A549 (cell line): ENCODE measurements around the gene DLGAP1. TPM values are rescaled to one million over a fixed set of nuclear protein-coding genes. Genes with fewer than 3 reads are reported as not detected.
"Not testable (repeated sequence)": the region's sequence is repeated elsewhere in the genome, so short reads cannot be mapped to it uniquely, and the experiment has no call there.

ENCODE experiments used
- ATAC-seq, 2 experiments: fragments of 200-7000 bp in 1 of 2; fragments of >200 bp in 1 of 2; cut with Nextera tagmentation in 1 of 2; cut with Tn5 transposase in 1 of 2; 3 replicates each; pipeline versions ENCODE4 v1.8.0 to v1.9.1; 2018 to 2020; ENCODE audit warnings: mild to moderate bottlenecking in 1 of 2, moderate library complexity in 1 of 2
- CTCF ChIA-PET: fragments of 300-600 bp; sonication (Branson Sonifier 250); formaldehyde crosslinking; extraction: SDS; loops from one replicate; lab custom pipeline; 2021; ENCODE audit warnings: antibody characterized with exemption, inconsistent platforms; lab: Yijun Ruan, JAX
- POLR2A ChIA-PET: fragments of 350-600 bp; formaldehyde crosslinking; extraction: SDS; loops from one replicate; lab custom pipeline; 2021; ENCODE audit warnings: antibody characterized with exemption, inconsistent platforms; lab: Yijun Ruan, JAX
- DNase-seq, 2 experiments: peaks; one replicate each; pipeline versions ENCODE4 v3.0.0 to v3.0.0-alpha.2; 2011 to 2016; ENCODE audit warnings: low read depth in 1 of 2, low spot score in 1 of 2
- FAIRE-seq: peaks from 2 replicates; lab custom pipeline; 2011; peaks lifted over from hg19 to GRCh38; lab: Jason Lieb, UNC
- H3K27ac ChIP-seq, 2 experiments: fragments of >200 bp; sonication (Bioruptor Twin); formaldehyde crosslinking; 3 replicates each; pipeline ENCODE4 v1.5.1; 2016 to 2017
- H3K4me1 ChIP-seq: fragments of >200 bp; sonication (Bioruptor Twin); formaldehyde crosslinking; 3 replicates; pipeline ENCODE4 v1.6.1; 2016
- H3K4me2 ChIP-seq: fragments of >200 bp; sonication (Bioruptor Twin); formaldehyde crosslinking; 3 replicates; pipeline ENCODE4 v1.6.1; 2016
- H3K4me3 ChIP-seq: fragments of >200 bp; sonication (Bioruptor Twin); formaldehyde crosslinking; 3 replicates; pipeline ENCODE4 v1.5.1; 2016
- H3K9me3 ChIP-seq: fragments of >200 bp; sonication (Bioruptor Twin); formaldehyde crosslinking; 3 replicates; pipeline ENCODE4 v1.6.1; 2016
- CBX8 ChIP-seq: fragments of 200-600 bp; sonication (generic); IDR thresholded peaks from 2 replicates; pipeline ENCODE4 v1.6.1; 2016
- CEBPB ChIP-seq, 2 experiments: fragments of >200 bp in 1 of 2; sonication (Bioruptor Twin) in 1 of 2; formaldehyde crosslinking in 1 of 2; IDR thresholded peaks; 2 replicates each; pipeline ENCODE4 v1.6.1; 2012 to 2016
- EHF ChIP-seq: fragments of 250-450 bp; sonication (Bioruptor Pico); IDR thresholded peaks from 2 replicates; pipeline ENCODE4 v1.5.0; 2020; ENCODE audit warnings: mild to moderate bottlenecking
- EP300 ChIP-seq, 2 experiments: fragments of >200 bp; sonication (Bioruptor Twin); formaldehyde crosslinking; IDR thresholded peaks; 2 replicates in 1 of 2; 3 replicates in 1 of 2; pipeline ENCODE4 v1.6.1; 2016 to 2017
- GATA3 ChIP-seq: IDR thresholded peaks from 2 replicates; pipeline ENCODE4 v1.6.1; 2012; ENCODE audit warnings: borderline replicate concordance
- HOXB13 ChIP-seq: fragments of 250-450 bp; sonication (Bioruptor Pico); IDR thresholded peaks from 2 replicates; pipeline ENCODE4 v1.5.0; 2020; ENCODE audit warnings: low read depth, mild to moderate bottlenecking, moderate library complexity
- KDM1A ChIP-seq: fragments of 200-600 bp; sonication (generic); IDR thresholded peaks from 2 replicates; pipeline ENCODE4 v1.6.1; 2016; ENCODE audit warnings: low read depth, mild to moderate bottlenecking
- MAZ ChIP-seq: fragments of 150-350 bp; IDR thresholded peaks from 2 replicates; pipeline ENCODE4 v1.6.1; 2014; ENCODE audit warnings: antibody characterized with exemption, low read depth, low read length, borderline replicate concordance
- MYC ChIP-seq: IDR thresholded peaks from 2 replicates; pipeline ENCODE4 v1.6.1; 2012; ENCODE audit warnings: mild to moderate bottlenecking, inconsistent platforms, low read length, improper control_type of control experiment, borderline replicate concordance
- NFE2L2 ChIP-seq: fragments of 150-350 bp; conservative IDR thresholded peaks from 2 replicates; pipeline ENCODE4 v1.6.1; 2014; ENCODE audit warnings: low read length
- NR3C1 ChIP-seq: fragments of >200 bp; sonication (Bioruptor Twin); formaldehyde crosslinking; IDR thresholded peaks from 3 replicates; pipeline ENCODE4 v1.6.1; 2017
- PHF8 ChIP-seq: fragments of 200-600 bp; sonication (generic); IDR thresholded peaks from 2 replicates; pipeline ENCODE4 v1.6.1; 2016; ENCODE audit warnings: low read depth, mild to moderate bottlenecking, antibody characterized with exemption, moderate library complexity, borderline replicate concordance
- POLR2AphosphoS2 ChIP-seq: conservative IDR thresholded peaks from 2 replicates; pipeline ENCODE4 v1.6.1; 2012; ENCODE audit warnings: low read length, improper control_type of control experiment, inconsistent platforms
- RARB ChIP-seq: fragments of 250-450 bp; sonication (Bioruptor Pico); IDR thresholded peaks from 2 replicates; pipeline ENCODE4 v1.8.0; 2021; ENCODE audit warnings: mild to moderate bottlenecking, moderate library complexity
- RCOR1 ChIP-seq: fragments of 150-350 bp; IDR thresholded peaks from 2 replicates; pipeline ENCODE4 v1.6.1; 2014; ENCODE audit warnings: antibody characterized with exemption, low read length, low read depth
- TFCP2L1 ChIP-seq: fragments of 250-450 bp; sonication (Bioruptor Pico); IDR thresholded peaks from 2 replicates; pipeline ENCODE4 v1.5.0; 2021; ENCODE audit warnings: mild to moderate bottlenecking
- TP53 ChIP-seq: fragments of 250-450 bp; sonication (Bioruptor Pico); IDR thresholded peaks from 2 replicates; pipeline ENCODE4 v1.5.0; 2021; ENCODE audit warnings: mild to moderate bottlenecking, moderate library complexity
- ZFP36 ChIP-seq: fragments of 450-650 bp; IDR thresholded peaks from 2 replicates; pipeline ENCODE4 v1.6.1; 2014; ENCODE audit warnings: borderline replicate concordance; ENCODE audit not compliant: partially characterized antibody
- ZNF302 ChIP-seq: fragments of 250-450 bp; sonication (Bioruptor Pico); IDR thresholded peaks from 2 replicates; pipeline ENCODE4 v1.9.0; 2021; ENCODE audit warnings: inconsistent platforms, mild to moderate bottlenecking, moderate library complexity
- WGBS: methylation state at CpG from one replicate; pipeline ENCODE4 v1.1.6; 2017; ENCODE audit errors: missing lambda C conversion rate; 5-methylcytosine and 5-hydroxymethylcytosine counted together
- polyA plus RNA-seq, 4 experiments: library from polyadenylated mRNA; depleted of rRNA in 3 of 4; stranded (reverse); fragments of >200 nt; fragmentation: RNase III in 1 of 4; extraction: RNeasy Plus Mini Kit Qiagen cat#74134 plus additional on column Dnase treatment in 1 of 4; gene quantifications; 2 replicates in 3 of 4; 3 replicates in 1 of 4; pipeline ENCODE4 v1.2.3, GENCODE V29; 2011 to 2017
- TF ChIP-seq, protein P1 (sequence below): fragments of 450-650 bp; IDR thresholded peaks from 2 replicates; pipeline ENCODE4 v1.6.1; 2014; ENCODE audit warnings: antibody characterized with exemption
- TF ChIP-seq, protein P2 (sequence below): IDR thresholded peaks from 2 replicates; pipeline ENCODE4 v1.6.1; 2012; ENCODE audit warnings: low read depth, borderline replicate concordance
- TF ChIP-seq, protein P3 (sequence below): fragments of >200 bp; sonication (Bioruptor Twin); formaldehyde crosslinking; IDR thresholded peaks from 3 replicates; pipeline ENCODE4 v1.6.1; 2016
- TF ChIP-seq, protein P4 (sequence below): fragments of 200-600 bp; sonication (generic); IDR thresholded peaks from 2 replicates; pipeline ENCODE4 v1.6.1; 2016; ENCODE audit warnings: antibody characterized with exemption, mild to moderate bottlenecking, moderate library complexity
- TF ChIP-seq, protein P5 (sequence below): fragments of >200 bp; sonication (Bioruptor Twin); formaldehyde crosslinking; IDR thresholded peaks from 3 replicates; pipeline ENCODE4 v1.5.1; 2016

DLGAP1 gene
- polyA plus RNA-seq, 2 of the 4 experiments (the other 2 are of a cell fraction): 0.04 to 0.12 TPM

DNA sequence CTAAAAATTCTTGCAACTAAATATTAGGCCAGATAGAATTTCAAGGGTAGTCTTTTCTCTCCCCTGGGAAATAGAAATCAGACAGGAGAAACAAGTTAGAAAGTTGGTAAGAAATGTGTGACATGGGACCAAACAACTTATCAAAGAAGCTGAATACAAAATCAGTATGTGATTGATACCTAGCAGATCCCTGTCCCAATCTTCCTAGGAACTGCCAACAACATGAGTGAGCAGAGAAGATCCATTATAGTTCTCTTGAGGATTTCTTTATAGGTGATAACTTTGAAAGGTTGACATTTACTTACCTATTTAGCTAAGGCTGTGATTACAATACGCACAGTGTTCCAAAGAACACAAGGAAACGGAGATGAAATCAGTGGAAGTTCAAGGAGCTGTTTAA lies 162.4 kb downstream of the DLGAP1 start:
- H3K4me3 ChIP-seq: no peak overlapping the region
- ATAC-seq (no peak), DNase-seq (no peak), FAIRE-seq (no peak)
- H3K4me1 ChIP-seq: no peaks in the 10 kb centered on the region
- H3K4me2 ChIP-seq: no peak overlapping the region
- ChIA-PET POLR2A (no interaction called here), CTCF (no interaction called here)
- TF ChIP-seq TP53: no peak
- no peak for TF ChIP-seq EP300 (IDR thresholded peaks at IDR 0.05)
- TF ChIP-seq EHF: no peak
- TF ChIP-seq, protein P1, sequence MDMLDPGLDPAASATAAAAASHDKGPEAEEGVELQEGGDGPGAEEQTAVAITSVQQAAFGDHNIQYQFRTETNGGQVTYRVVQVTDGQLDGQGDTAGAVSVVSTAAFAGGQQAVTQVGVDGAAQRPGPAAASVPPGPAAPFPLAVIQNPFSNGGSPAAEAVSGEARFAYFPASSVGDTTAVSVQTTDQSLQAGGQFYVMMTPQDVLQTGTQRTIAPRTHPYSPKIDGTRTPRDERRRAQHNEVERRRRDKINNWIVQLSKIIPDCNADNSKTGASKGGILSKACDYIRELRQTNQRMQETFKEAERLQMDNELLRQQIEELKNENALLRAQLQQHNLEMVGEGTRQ: no peak
- no peak for TF ChIP-seq TFCP2L1
- TF ChIP-seq NFE2L2: no peak
- no peak for TF ChIP-seq PHF8
- TF ChIP-seq, protein P2, sequence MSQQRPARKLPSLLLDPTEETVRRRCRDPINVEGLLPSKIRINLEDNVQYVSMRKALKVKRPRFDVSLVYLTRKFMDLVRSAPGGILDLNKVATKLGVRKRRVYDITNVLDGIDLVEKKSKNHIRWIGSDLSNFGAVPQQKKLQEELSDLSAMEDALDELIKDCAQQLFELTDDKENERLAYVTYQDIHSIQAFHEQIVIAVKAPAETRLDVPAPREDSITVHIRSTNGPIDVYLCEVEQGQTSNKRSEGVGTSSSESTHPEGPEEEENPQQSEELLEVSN: no peak
- TF ChIP-seq MAZ: no peak
- TF ChIP-seq, protein P3, sequence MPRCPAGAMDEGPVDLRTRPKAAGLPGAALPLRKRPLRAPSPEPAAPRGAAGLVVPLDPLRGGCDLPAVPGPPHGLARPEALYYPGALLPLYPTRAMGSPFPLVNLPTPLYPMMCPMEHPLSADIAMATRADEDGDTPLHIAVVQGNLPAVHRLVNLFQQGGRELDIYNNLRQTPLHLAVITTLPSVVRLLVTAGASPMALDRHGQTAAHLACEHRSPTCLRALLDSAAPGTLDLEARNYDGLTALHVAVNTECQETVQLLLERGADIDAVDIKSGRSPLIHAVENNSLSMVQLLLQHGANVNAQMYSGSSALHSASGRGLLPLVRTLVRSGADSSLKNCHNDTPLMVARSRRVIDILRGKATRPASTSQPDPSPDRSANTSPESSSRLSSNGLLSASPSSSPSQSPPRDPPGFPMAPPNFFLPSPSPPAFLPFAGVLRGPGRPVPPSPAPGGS: no peak
- no peak for TF ChIP-seq CEBPB (IDR thresholded peaks at IDR 0.05)
- TF ChIP-seq RCOR1: no peak
- TF ChIP-seq POLR2AphosphoS2: no peak
- WGBS: 2% methylated on average over 2 of the region's 2 CpGs
- no peaks in the 10 kb centered on the region for H3K9me3 ChIP-seq
- no peak overlapping the region for H3K27ac ChIP-seq

DNA sequence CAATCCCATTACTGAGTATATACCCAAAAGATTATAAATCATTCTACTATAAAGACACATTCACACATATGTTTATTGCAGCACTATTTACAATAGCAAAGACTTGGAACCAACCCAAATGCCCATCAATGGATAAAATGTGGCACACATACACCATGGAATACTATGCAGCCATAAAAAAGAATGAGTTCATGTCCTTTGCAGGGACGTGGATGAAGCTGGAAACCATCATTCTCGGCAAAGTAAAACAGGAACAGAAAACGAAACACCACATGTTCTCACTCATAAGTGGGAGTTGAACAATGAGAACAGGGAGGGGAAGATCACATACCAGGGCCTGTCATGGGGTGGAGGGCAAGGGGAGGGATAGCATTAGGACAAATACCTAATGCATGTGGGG lies 167.8 kb downstream of the DLGAP1 start:
- H3K4me2 ChIP-seq, H3K9me3 ChIP-seq, H3K4me1 ChIP-seq, FAIRE-seq, ATAC-seq, CTCF ChIA-PET, DNase-seq, H3K27ac ChIP-seq, H3K4me3 ChIP-seq, POLR2A ChIA-PET: not testable (repeated sequence)
- WGBS: 10% methylated on average over 3 of the region's 3 CpGs

DNA sequence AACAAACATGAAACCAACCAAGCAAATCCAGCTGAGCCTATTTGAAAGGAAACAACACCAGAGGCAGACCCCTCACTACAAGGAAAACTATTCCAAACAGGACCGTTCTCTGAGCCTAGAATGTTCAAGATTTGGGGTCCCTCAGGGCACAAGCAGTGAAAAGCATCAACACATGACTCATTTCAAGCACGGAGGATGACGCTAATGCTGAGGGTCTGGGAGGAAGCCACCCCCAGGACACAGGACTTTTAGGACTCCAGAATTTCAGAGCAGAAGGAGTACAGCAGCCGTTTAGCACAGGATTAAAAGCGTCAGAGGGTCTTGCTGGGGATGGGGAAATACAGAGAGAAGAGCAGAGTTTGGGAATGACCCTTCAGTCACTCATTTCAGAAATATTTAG lies 168.9 kb downstream of the DLGAP1 start:
- CTCF ChIA-PET: no interaction called here
- TF ChIP-seq TFCP2L1 (no peak), NR3C1 (no peak), EHF (no peak), HOXB13 (CRISPR knock-in tag) (no peak), NFE2L2 (no peak), CBX8 (no peak), MYC (no peak), ZFP36 (no peak), RARB (no peak), ZNF302 (no peak), GATA3 (no peak), KDM1A (no peak), TP53 (no peak)
- TF ChIP-seq, protein P4, sequence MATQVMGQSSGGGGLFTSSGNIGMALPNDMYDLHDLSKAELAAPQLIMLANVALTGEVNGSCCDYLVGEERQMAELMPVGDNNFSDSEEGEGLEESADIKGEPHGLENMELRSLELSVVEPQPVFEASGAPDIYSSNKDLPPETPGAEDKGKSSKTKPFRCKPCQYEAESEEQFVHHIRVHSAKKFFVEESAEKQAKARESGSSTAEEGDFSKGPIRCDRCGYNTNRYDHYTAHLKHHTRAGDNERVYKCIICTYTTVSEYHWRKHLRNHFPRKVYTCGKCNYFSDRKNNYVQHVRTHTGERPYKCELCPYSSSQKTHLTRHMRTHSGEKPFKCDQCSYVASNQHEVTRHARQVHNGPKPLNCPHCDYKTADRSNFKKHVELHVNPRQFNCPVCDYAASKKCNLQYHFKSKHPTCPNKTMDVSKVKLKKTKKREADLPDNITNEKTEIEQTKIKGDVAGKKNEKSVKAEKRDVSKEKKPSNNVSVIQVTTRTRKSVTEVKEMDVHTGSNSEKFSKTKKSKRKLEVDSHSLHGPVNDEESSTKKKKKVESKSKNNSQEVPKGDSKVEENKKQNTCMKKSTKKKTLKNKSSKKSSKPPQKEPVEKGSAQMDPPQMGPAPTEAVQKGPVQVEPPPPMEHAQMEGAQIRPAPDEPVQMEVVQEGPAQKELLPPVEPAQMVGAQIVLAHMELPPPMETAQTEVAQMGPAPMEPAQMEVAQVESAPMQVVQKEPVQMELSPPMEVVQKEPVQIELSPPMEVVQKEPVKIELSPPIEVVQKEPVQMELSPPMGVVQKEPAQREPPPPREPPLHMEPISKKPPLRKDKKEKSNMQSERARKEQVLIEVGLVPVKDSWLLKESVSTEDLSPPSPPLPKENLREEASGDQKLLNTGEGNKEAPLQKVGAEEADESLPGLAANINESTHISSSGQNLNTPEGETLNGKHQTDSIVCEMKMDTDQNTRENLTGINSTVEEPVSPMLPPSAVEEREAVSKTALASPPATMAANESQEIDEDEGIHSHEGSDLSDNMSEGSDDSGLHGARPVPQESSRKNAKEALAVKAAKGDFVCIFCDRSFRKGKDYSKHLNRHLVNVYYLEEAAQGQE: no peak
- TF ChIP-seq, protein P1: no peak
- TF ChIP-seq, protein P5, sequence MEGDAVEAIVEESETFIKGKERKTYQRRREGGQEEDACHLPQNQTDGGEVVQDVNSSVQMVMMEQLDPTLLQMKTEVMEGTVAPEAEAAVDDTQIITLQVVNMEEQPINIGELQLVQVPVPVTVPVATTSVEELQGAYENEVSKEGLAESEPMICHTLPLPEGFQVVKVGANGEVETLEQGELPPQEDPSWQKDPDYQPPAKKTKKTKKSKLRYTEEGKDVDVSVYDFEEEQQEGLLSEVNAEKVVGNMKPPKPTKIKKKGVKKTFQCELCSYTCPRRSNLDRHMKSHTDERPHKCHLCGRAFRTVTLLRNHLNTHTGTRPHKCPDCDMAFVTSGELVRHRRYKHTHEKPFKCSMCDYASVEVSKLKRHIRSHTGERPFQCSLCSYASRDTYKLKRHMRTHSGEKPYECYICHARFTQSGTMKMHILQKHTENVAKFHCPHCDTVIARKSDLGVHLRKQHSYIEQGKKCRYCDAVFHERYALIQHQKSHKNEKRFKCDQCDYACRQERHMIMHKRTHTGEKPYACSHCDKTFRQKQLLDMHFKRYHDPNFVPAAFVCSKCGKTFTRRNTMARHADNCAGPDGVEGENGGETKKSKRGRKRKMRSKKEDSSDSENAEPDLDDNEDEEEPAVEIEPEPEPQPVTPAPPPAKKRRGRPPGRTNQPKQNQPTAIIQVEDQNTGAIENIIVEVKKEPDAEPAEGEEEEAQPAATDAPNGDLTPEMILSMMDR: no peak
- POLR2A ChIA-PET: no interaction called here
- no peaks in the 10 kb centered on the region for H3K9me3 ChIP-seq
- H3K4me3 ChIP-seq: no peak overlapping the region
- DNase-seq: no peak
- FAIRE-seq: no peak
- no peaks in the 10 kb centered on the region for H3K4me1 ChIP-seq
- no peak for ATAC-seq
- 24% methylated on average over 5 of the region's 5 CpGs for WGBS
- no peak overlapping the region for H3K4me2 ChIP-seq
- no peak overlapping the region for H3K27ac ChIP-seq
